Mammary epithelial cell (primary cell): ENCODE measurements around the gene SPIB.

Experiments used
- EZH2 ChIP-seq: IDR thresholded peaks from 2 replicates; pipeline ENCODE4 v1.6.1; 2012; ENCODE audit warnings: low read length, inconsistent platforms, borderline replicate concordance
- TF ChIP-seq, protein P1 (sequence below), 2 donors: IDR thresholded peaks in 1 of 2; conservative IDR thresholded peaks in 1 of 2; 2 replicates each; pipeline ENCODE4 v1.5.1; 2011 to 2012; ENCODE audit warnings: inconsistent platforms in 2 of 2, low read length in 2 of 2, mild to moderate bottlenecking in 2 of 2, control low read depth in 1 of 2, low read depth in 1 of 2; ENCODE audit not compliant: insufficient read depth in 1 of 2; ENCODE audit errors: extremely low read depth in 1 of 2

DNA sequence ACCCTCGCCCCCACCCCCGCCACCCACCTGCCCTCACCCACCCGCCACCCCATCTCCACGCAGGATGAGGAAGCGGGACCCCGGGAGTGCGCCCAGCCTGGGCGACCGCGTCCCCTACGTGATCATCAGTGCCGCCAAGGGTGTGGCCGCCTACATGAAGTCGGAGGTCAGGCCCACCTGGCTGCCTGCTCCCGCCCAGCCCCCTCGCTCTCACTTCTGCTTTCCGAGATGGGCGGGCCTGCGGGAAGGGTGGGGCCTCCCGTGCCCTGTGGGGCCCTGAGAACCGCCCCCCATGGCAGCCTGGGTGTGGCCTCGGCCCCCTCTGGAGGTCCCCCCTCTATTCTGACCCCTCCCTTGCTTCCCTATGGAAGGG, 3.1 kb upstream of the SPIB start:
- TF ChIP-seq, protein P1, sequence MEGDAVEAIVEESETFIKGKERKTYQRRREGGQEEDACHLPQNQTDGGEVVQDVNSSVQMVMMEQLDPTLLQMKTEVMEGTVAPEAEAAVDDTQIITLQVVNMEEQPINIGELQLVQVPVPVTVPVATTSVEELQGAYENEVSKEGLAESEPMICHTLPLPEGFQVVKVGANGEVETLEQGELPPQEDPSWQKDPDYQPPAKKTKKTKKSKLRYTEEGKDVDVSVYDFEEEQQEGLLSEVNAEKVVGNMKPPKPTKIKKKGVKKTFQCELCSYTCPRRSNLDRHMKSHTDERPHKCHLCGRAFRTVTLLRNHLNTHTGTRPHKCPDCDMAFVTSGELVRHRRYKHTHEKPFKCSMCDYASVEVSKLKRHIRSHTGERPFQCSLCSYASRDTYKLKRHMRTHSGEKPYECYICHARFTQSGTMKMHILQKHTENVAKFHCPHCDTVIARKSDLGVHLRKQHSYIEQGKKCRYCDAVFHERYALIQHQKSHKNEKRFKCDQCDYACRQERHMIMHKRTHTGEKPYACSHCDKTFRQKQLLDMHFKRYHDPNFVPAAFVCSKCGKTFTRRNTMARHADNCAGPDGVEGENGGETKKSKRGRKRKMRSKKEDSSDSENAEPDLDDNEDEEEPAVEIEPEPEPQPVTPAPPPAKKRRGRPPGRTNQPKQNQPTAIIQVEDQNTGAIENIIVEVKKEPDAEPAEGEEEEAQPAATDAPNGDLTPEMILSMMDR (conservative IDR thresholded peaks at IDR 0.05 in 1 of 2, IDR thresholded peaks at IDR 0.05 in 1 of 2; ENCODE audit: extremely low read depth in 1 of 2, insufficient read depth in 1 of 2, low read depth in 1 of 2, low read length in 2 of 2) = no peak
- TF ChIP-seq EZH2 = no peak
